Measurements from ENCODE around the gene LDHD. TPM values are rescaled to one million over a fixed set of nuclear protein-coding genes. Genes with fewer than 3 reads are reported as not detected.
"Not testable (repeated sequence)": the region's sequence is repeated elsewhere in the genome, so short reads cannot be mapped to it uniquely, and the experiment has no call there.

LDHD gene
- total RNA-seq, 1 experiment from 2014 or later = 4.1 TPM

GRCh38 chr16:75095204-75095621 lies 21.4 kb downstream of the LDHD start:
- no TSS peak for BruUV-seq (replicated peaks)
- no peak overlapping the region for H3K27ac Mint-ChIP-seq (ENCODE audit: unreplicated experiment)
- intact Hi-C loops (cut with micrococcal nuclease; ENCODE audit: unreplicated experiment) = loop anchor here (5.0 kb wide), 1 partner anchor 83 kb away; no protein-coding TSS in a partner anchor
- H3K4me3 Mint-ChIP-seq (ENCODE audit: low read depth, unreplicated experiment) = no peak overlapping the region
- H3K4me1 Mint-ChIP-seq (ENCODE audit: low read depth, unreplicated experiment) = peaks cover 36% of the 10 kb centered on the region
- H3K27me3 Mint-ChIP-seq (ENCODE audit: unreplicated experiment) = no peaks in the 10 kb centered on the region
- peaks cover 6% of the 10 kb centered on the region for H3K36me3 Mint-ChIP-seq (ENCODE audit: insufficient read depth, unreplicated experiment)
- CTCF ChIA-PET = no interaction called here
- DNase-seq = no peak
- no peaks in the 10 kb centered on the region for H3K9me3 Mint-ChIP-seq (ENCODE audit: low read depth, unreplicated experiment)
- TF ChIP-seq CTCF (IDR thresholded peaks at IDR 0.05; ENCODE audit: unreplicated experiment) = no peak

GRCh38 chr16:75093598-75094540 lies 22.7 kb downstream of the LDHD start:
- intact Hi-C loops (cut with micrococcal nuclease; ENCODE audit: unreplicated experiment) = no loop called here
- no peaks in the 10 kb centered on the region for H3K9me3 Mint-ChIP-seq (ENCODE audit: low read depth, unreplicated experiment)
- BruUV-seq (replicated peaks) = no TSS peak

GRCh38 chr16:75092777-75093176 lies 23.8 kb downstream of the LDHD start:
- Mint-ChIP-seq H3K4me1 (ENCODE audit: low read depth, unreplicated experiment) (peaks cover 36% of the 10 kb centered on the region), H3K27me3 (ENCODE audit: unreplicated experiment) (no peaks in the 10 kb centered on the region), H3K27ac (ENCODE audit: unreplicated experiment) (peak overlapping the region; percentile 36), H3K36me3 (ENCODE audit: insufficient read depth, unreplicated experiment) (peaks cover 6% of the 10 kb centered on the region), H3K9me3 (ENCODE audit: low read depth, unreplicated experiment) (no peaks in the 10 kb centered on the region), H3K4me3 (ENCODE audit: low read depth, unreplicated experiment) (no peak overlapping the region)
- no TSS peak for BruUV-seq (replicated peaks)
- no peak for TF ChIP-seq CTCF (IDR thresholded peaks at IDR 0.05; ENCODE audit: unreplicated experiment)
- intact Hi-C loops (cut with micrococcal nuclease; ENCODE audit: unreplicated experiment) = no loop called here
- DNase-seq = peak; percentile 54
- CTCF ChIA-PET = interaction anchor here (0.6 to 0.7 kb wide), 2 partner anchors 109 to 238 kb away, joined by 3 to 10 read pairs; no protein-coding TSS in a partner anchor

More at GRCh38 chr16:75093598-75094540, 22.7 kb downstream of the LDHD start:
- Mint-ChIP-seq H3K4me1 (ENCODE audit: low read depth, unreplicated experiment) (peaks cover 36% of the 10 kb centered on the region), H3K36me3 (ENCODE audit: insufficient read depth, unreplicated experiment) (peaks cover 6% of the 10 kb centered on the region), H3K4me3 (ENCODE audit: low read depth, unreplicated experiment) (no peak overlapping the region), H3K27me3 (ENCODE audit: unreplicated experiment) (no peaks in the 10 kb centered on the region), H3K27ac (ENCODE audit: unreplicated experiment) (no peak overlapping the region)
- CTCF ChIA-PET = interaction anchor here (1.3 kb wide), 1 partner anchor 18 kb away, joined by 3 read pairs; no protein-coding TSS in a partner anchor
- no peak for DNase-seq
- no peak for TF ChIP-seq CTCF (IDR thresholded peaks at IDR 0.05; ENCODE audit: unreplicated experiment)

DNA sequence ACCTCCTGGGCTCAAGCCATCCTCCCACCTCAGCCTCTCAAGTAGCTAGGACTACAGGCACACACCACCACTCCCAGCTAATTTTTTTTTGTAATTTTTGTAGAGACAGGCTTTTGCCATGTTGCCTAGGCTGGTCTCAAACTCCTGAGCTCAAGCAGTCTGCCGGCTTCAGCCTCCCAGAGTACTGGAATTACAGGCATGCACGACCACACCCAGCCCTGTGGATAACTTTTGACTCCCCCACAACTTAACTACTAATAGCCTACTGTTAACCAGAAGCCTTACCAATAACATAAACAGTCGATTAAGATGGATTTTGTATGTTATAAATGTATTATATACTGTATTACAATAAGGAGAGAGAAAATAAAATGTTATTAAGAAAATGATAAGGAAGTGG lies 25.0 kb downstream of the LDHD start:
- not testable (repeated sequence) for H3K9me3 Mint-ChIP-seq (ENCODE audit: low read depth, unreplicated experiment); H3K4me3 Mint-ChIP-seq (ENCODE audit: low read depth, unreplicated experiment); H3K27ac Mint-ChIP-seq (ENCODE audit: unreplicated experiment); H3K36me3 Mint-ChIP-seq (ENCODE audit: insufficient read depth, unreplicated experiment); H3K27me3 Mint-ChIP-seq (ENCODE audit: unreplicated experiment); BruUV-seq (replicated peaks)
- CTCF ChIA-PET = interaction anchor here (1.0 to 1.3 kb wide), 2 partner anchors 87 to 93 kb away, joined by 3 read pairs; partner anchors contain the start of gene ZNRF1
- peak; percentile 32 for DNase-seq
- intact Hi-C loops (cut with micrococcal nuclease; ENCODE audit: unreplicated experiment) = loop anchor here (2.0 kb wide), 1 partner anchor 27 kb away; no protein-coding TSS in a partner anchor
- H3K4me1 Mint-ChIP-seq (ENCODE audit: low read depth, unreplicated experiment) = peaks cover 30% of the 10 kb centered on the region

GRCh38 chr16:75090899-75091298 lies 25.7 kb downstream of the LDHD start:
- BruUV-seq (replicated peaks); H3K9me3 Mint-ChIP-seq (ENCODE audit: low read depth, unreplicated experiment): not testable (repeated sequence)
- intact Hi-C loops (cut with micrococcal nuclease; ENCODE audit: unreplicated experiment) = loop anchor here (2.0 kb wide), 1 partner anchor 26 kb away; no protein-coding TSS in a partner anchor

More at GRCh38 chr16:75090899-75091298, 25.7 kb downstream of the LDHD start:
- DNase-seq; H3K4me3 Mint-ChIP-seq (ENCODE audit: low read depth, unreplicated experiment); H3K36me3 Mint-ChIP-seq (ENCODE audit: insufficient read depth, unreplicated experiment); H3K27ac Mint-ChIP-seq (ENCODE audit: unreplicated experiment); H3K27me3 Mint-ChIP-seq (ENCODE audit: unreplicated experiment): not testable (repeated sequence)
- peaks cover 23% of the 10 kb centered on the region for H3K4me1 Mint-ChIP-seq (ENCODE audit: low read depth, unreplicated experiment)
- CTCF ChIA-PET = interaction anchor here (0.9 to 1.3 kb wide), 3 partner anchors 19 to 93 kb away, joined by 3 to 6 read pairs (median 3); partner anchors contain the start of gene ZNRF1
